Embryonic facial prominence (tissue), 1 donor: ENCODE data around the gene DCHS1.
"Not testable (repeated sequence)": the region's sequence is repeated elsewhere in the genome, so short reads cannot be mapped to it uniquely, and the experiment has no call there.

Experiments
- DNase-seq: peaks from one replicate; pipeline ENCODE4 v3.0.0-alpha.2; 2016; ENCODE audit errors: extremely low spot score

Gene DCHS1

GRCh38 chr11:6655790-6656583 lies at the start of gene DCHS1:
DCHS1 (minus strand) TSS chr11:6655809; CDS start chr11:6641613, 14,196 bp downstream.
- peak; percentile 72 for DNase-seq

GRCh38 chr11:6703247-6704063 lies 47.8 kb upstream of the DCHS1 start:
- DNase-seq = no peak

- not testable (repeated sequence) for DNase-seq
Observed at GRCh38 chr11:6701955-6702354, 46.3 kb upstream of the DCHS1 start.

GRCh38 chr11:6695377-6695776 lies 39.8 kb upstream of the DCHS1 start:
- DNase-seq = no peak

- no peak for DNase-seq
Observed at GRCh38 chr11:6694229-6694535, 38.6 kb upstream of the DCHS1 start.

- DNase-seq = no peak
Observed at GRCh38 chr11:6693342-6694228, 38.0 kb upstream of the DCHS1 start.

GRCh38 chr11:6692128-6692527 lies 36.5 kb upstream of the DCHS1 start:
- no peak for DNase-seq

GRCh38 chr11:6690431-6691132 lies 35.0 kb upstream of the DCHS1 start:
- not testable (repeated sequence) for DNase-seq

- no peak for DNase-seq
Observed at GRCh38 chr11:6687876-6688275, 32.3 kb upstream of the DCHS1 start.

- no peak for DNase-seq
Observed at GRCh38 chr11:6686006-6686405, 30.4 kb upstream of the DCHS1 start.

- not testable (repeated sequence) for DNase-seq
Observed at GRCh38 chr11:6684068-6684467, 28.5 kb upstream of the DCHS1 start.

GRCh38 chr11:6682936-6683861 lies 27.6 kb upstream of the DCHS1 start, which contains the start of gene MRPL17:
MRPL17 (minus strand) TSS chr11:6683340; CDS start chr11:6683296, 44 bp downstream.
- peak; percentile 98 for DNase-seq

- no peak for DNase-seq
Observed at GRCh38 chr11:6682591-6682935, 27.0 kb upstream of the DCHS1 start.

- DNase-seq = no peak
Observed at GRCh38 chr11:6681949-6682348, 26.3 kb upstream of the DCHS1 start.

GRCh38 chr11:6681505-6681904 lies 25.9 kb upstream of the DCHS1 start:
- no peak for DNase-seq

- no peak for DNase-seq
Observed at GRCh38 chr11:6677018-6677417, 21.4 kb upstream of the DCHS1 start.

- no peak for DNase-seq
Observed at GRCh38 chr11:6674862-6675261, 19.3 kb upstream of the DCHS1 start.

- no peak for DNase-seq
Observed at GRCh38 chr11:6674219-6674597, 18.6 kb upstream of the DCHS1 start.

GRCh38 chr11:6673523-6674218 lies 18.1 kb upstream of the DCHS1 start:
- no peak for DNase-seq

- no peak for DNase-seq
Observed at GRCh38 chr11:6671991-6672390, 16.4 kb upstream of the DCHS1 start.
